ENCODE data around the gene ST7.
A peak's percentile ranks its signal among the peaks of the same experiment; 100 is the strongest.
"Not testable (repeated sequence)": the region's sequence is repeated elsewhere in the genome, so short reads cannot be mapped to it uniquely, and the experiment has no call there.

The ST7 gene

GRCh38 chr7:117021366-117021765 lies 68.1 kb downstream of the ST7 start:
- H3K4me3 ChIP-seq (ENCODE audit: control insufficient read depth, low read depth, low read length) = no peak overlapping the region
- TF ChIP-seq CTCF (conservative IDR thresholded peaks at IDR 0.05; ENCODE audit: control insufficient read depth, insufficient read depth, low read depth, low read length) = no peak
- DNase-seq (ENCODE audit: low read depth) = no peak

GRCh38 chr7:117021986-117022385 lies 68.7 kb downstream of the ST7 start:
- H3K4me3 ChIP-seq (ENCODE audit: control insufficient read depth, low read depth, low read length) = no peak overlapping the region
- TF ChIP-seq CTCF (conservative IDR thresholded peaks at IDR 0.05; ENCODE audit: control insufficient read depth, insufficient read depth, low read depth, low read length) = no peak
- DNase-seq (ENCODE audit: low read depth) = no peak

- no peak overlapping the region for H3K4me3 ChIP-seq (ENCODE audit: control insufficient read depth, low read depth, low read length)
- no peak for TF ChIP-seq CTCF (conservative IDR thresholded peaks at IDR 0.05; ENCODE audit: control insufficient read depth, insufficient read depth, low read depth, low read length)
- DNase-seq (ENCODE audit: low read depth) = no peak
Measured at GRCh38 chr7:117023325-117023854, 70.1 kb downstream of the ST7 start.

- TF ChIP-seq CTCF (conservative IDR thresholded peaks at IDR 0.05; ENCODE audit: control insufficient read depth, insufficient read depth, low read depth, low read length) = no peak
- no peak for DNase-seq (ENCODE audit: low read depth)
- H3K4me3 ChIP-seq (ENCODE audit: control insufficient read depth, low read depth, low read length) = no peak overlapping the region
Measured at GRCh38 chr7:117024811-117025210, 71.5 kb downstream of the ST7 start.

- TF ChIP-seq CTCF (conservative IDR thresholded peaks at IDR 0.05; ENCODE audit: control insufficient read depth, insufficient read depth, low read depth, low read length) = no peak
- no peak overlapping the region for H3K4me3 ChIP-seq (ENCODE audit: control insufficient read depth, low read depth, low read length)
- DNase-seq (ENCODE audit: low read depth) = peak; percentile 27
Measured at GRCh38 chr7:117025891-117026290, 72.6 kb downstream of the ST7 start.

GRCh38 chr7:117030346-117030745 lies 77.0 kb downstream of the ST7 start:
- DNase-seq (ENCODE audit: low read depth); H3K4me3 ChIP-seq (ENCODE audit: control insufficient read depth, low read depth, low read length): not testable (repeated sequence)

GRCh38 chr7:117030793-117031192 lies 77.5 kb downstream of the ST7 start:
- not testable (repeated sequence) for DNase-seq (ENCODE audit: low read depth); H3K4me3 ChIP-seq (ENCODE audit: control insufficient read depth, low read depth, low read length)

- no peak overlapping the region for H3K4me3 ChIP-seq (ENCODE audit: control insufficient read depth, low read depth, low read length)
- DNase-seq (ENCODE audit: low read depth) = no peak
- no peak for TF ChIP-seq CTCF (conservative IDR thresholded peaks at IDR 0.05; ENCODE audit: control insufficient read depth, insufficient read depth, low read depth, low read length)
Measured at GRCh38 chr7:117032810-117033209, 79.5 kb downstream of the ST7 start.
